Liver (tissue), 9 donors: ENCODE measurements around the gene C10orf67. TPM values are rescaled to one million over a fixed set of nuclear protein-coding genes. Genes with fewer than 3 reads are reported as not detected.

Experiments
- DNase-seq: peaks from one replicate; pipeline ENCODE4 v3.0.0-alpha.2; 2017; ENCODE audit warnings: low spot score
- H3K27ac ChIP-seq, 2 donors: one replicate each; pipeline ENCODE4 v1.7.0; 2013; ENCODE audit warnings: inconsistent platforms in 2 of 2, low read length in 2 of 2, control low read depth in 1 of 2, low read depth in 1 of 2, mild to moderate bottlenecking in 1 of 2
- H3K27me3 ChIP-seq, 4 donors: one replicate each; pipeline versions ENCODE4 v1.6.1 to v1.7.0; 2013; ENCODE audit warnings: low read length in 3 of 4, inconsistent platforms in 1 of 4, mild to moderate bottlenecking in 1 of 4, moderate library complexity in 1 of 4; ENCODE audit not compliant: control insufficient read depth in 4 of 4, insufficient read depth in 4 of 4
- H3K36me3 ChIP-seq, 4 donors: one replicate each; pipeline versions ENCODE4 v1.6.1 to v1.7.0; 2013; ENCODE audit warnings: low read length in 3 of 4, mild to moderate bottlenecking in 3 of 4, low read depth in 1 of 4, moderate library complexity in 1 of 4; ENCODE audit not compliant: control insufficient read depth in 4 of 4, insufficient read depth in 3 of 4
- H3K4me1 ChIP-seq, 4 donors: one replicate each; pipeline versions ENCODE4 v1.6.1 to v1.7.0; 2013; ENCODE audit warnings: low read length in 3 of 4, mild to moderate bottlenecking in 3 of 4, moderate library complexity in 1 of 4; ENCODE audit not compliant: control insufficient read depth in 4 of 4, insufficient read depth in 4 of 4
- H3K4me3 ChIP-seq, 3 donors: one replicate each; pipeline versions ENCODE4 v1.6.1 to v1.7.0; 2013; ENCODE audit warnings: low read length in 3 of 3, control low read depth in 1 of 3, low read depth in 1 of 3, mild to moderate bottlenecking in 1 of 3
- H3K9ac ChIP-seq, 2 donors: one replicate each; pipeline ENCODE4 v1.7.0; 2013; ENCODE audit warnings: low read length in 2 of 2, mild to moderate bottlenecking in 2 of 2, moderate library complexity in 2 of 2, control low read depth in 1 of 2, low read depth in 1 of 2
- H3K9me3 ChIP-seq, 4 donors: one replicate each; pipeline versions ENCODE4 v1.6.1 to v1.7.0; 2013; ENCODE audit warnings: low read length in 3 of 4; ENCODE audit not compliant: control insufficient read depth in 4 of 4
- ATF3 ChIP-seq: IDR thresholded peaks from 2 replicates; pipeline ENCODE4 v1.6.1; 2016; ENCODE audit warnings: antibody characterized with exemption
- CTCF ChIP-seq: fragments of 150-350 bp; IDR thresholded peaks from 2 replicates; pipeline ENCODE4 v1.5.1; 2017; ENCODE audit warnings: improper control_type of control experiment, low read depth, low read length; ENCODE audit not compliant: missing input control
- EGR1 ChIP-seq, 2 donors: IDR thresholded peaks; 2 replicates each; pipeline ENCODE4 v1.6.1; 2016 to 2018; ENCODE audit warnings: antibody characterized with exemption in 2 of 2, low read depth in 2 of 2
- FOXA1 ChIP-seq: IDR thresholded peaks from 2 replicates; pipeline ENCODE4 v1.6.1; 2016; ENCODE audit warnings: antibody characterized with exemption
- FOXA2 ChIP-seq: IDR thresholded peaks from 2 replicates; pipeline ENCODE4 v1.6.1; 2016; ENCODE audit warnings: antibody characterized with exemption
- GABPA ChIP-seq, 2 donors: IDR thresholded peaks in 1 of 2; conservative IDR thresholded peaks in 1 of 2; 2 replicates each; pipeline ENCODE4 v1.6.1; 2016; ENCODE audit warnings: antibody characterized with exemption in 2 of 2, mild to moderate bottlenecking in 1 of 2, moderate library complexity in 1 of 2
- HNF4A ChIP-seq, 2 donors: conservative IDR thresholded peaks; 2 replicates each; pipeline ENCODE4 v1.6.1; 2016; ENCODE audit warnings: antibody characterized with exemption in 2 of 2, mild to moderate bottlenecking in 2 of 2
- HNF4G ChIP-seq: IDR thresholded peaks from 2 replicates; pipeline ENCODE4 v1.6.1; 2016; ENCODE audit warnings: antibody characterized with exemption
- JUND ChIP-seq, 2 donors: IDR thresholded peaks; 2 replicates each; pipeline ENCODE4 v1.6.1; 2016; ENCODE audit warnings: antibody characterized with exemption in 2 of 2
- NR2F2 ChIP-seq: IDR thresholded peaks from 2 replicates; pipeline ENCODE4 v1.6.1; 2016; ENCODE audit warnings: antibody characterized with exemption
- RAD21 ChIP-seq, 2 donors: IDR thresholded peaks; 2 replicates each; pipeline ENCODE4 v1.6.1; 2016; ENCODE audit warnings: antibody characterized with exemption in 2 of 2, mild to moderate bottlenecking in 2 of 2
- REST ChIP-seq: IDR thresholded peaks from 2 replicates; pipeline ENCODE4 v1.6.1; 2016; ENCODE audit warnings: antibody characterized with exemption, mild to moderate bottlenecking
- RXRA ChIP-seq, 2 donors: IDR thresholded peaks; 2 replicates each; pipeline ENCODE4 v1.6.1; 2017 to 2018; ENCODE audit warnings: antibody characterized with exemption in 2 of 2, mild to moderate bottlenecking in 1 of 2
- SP1 ChIP-seq: IDR thresholded peaks from 2 replicates; pipeline ENCODE4 v1.6.1; 2018; ENCODE audit warnings: antibody characterized with exemption, mild to moderate bottlenecking
- TAF1 ChIP-seq: conservative IDR thresholded peaks from 2 replicates; pipeline ENCODE4 v1.6.1; 2016; ENCODE audit warnings: antibody characterized with exemption, mild to moderate bottlenecking
- YY1 ChIP-seq: IDR thresholded peaks from 2 replicates; pipeline ENCODE4 v1.6.1; 2016; ENCODE audit warnings: antibody characterized with exemption, mild to moderate bottlenecking
- ZBTB33 ChIP-seq: IDR thresholded peaks from 2 replicates; pipeline ENCODE4 v1.6.1; 2016; ENCODE audit warnings: antibody characterized with exemption
- WGBS: extraction: QIAGEN DNeasy Blood & Tissue Kit; methylation state at CpG from one replicate; pipeline ENCODE4 v1.1.7; 2013; 5-methylcytosine and 5-hydroxymethylcytosine counted together
- polyA plus RNA-seq, 2 donors: library from polyadenylated mRNA; stranded (reverse) in 1 of 2; unstranded in 1 of 2; fragments of 200-250 nt in 1 of 2; fragments of >200 nt in 1 of 2; fragmentation: Nextera tagmentation in 1 of 2; extraction: Ambion mirVana in 1 of 2; gene quantifications; one replicate each; pipeline versions ENCODE4 v1.2.1 to v1.2.3, GENCODE V29; 2013 to 2015
- total RNA-seq, 2 donors: library from RNA; depleted of rRNA; stranded (reverse); fragments of >200 nt; gene quantifications; one replicate each; pipeline ENCODE4 v1.2.3, GENCODE V29; 2014
- TF ChIP-seq, protein P1 (sequence below): IDR thresholded peaks from 2 replicates; pipeline ENCODE4 v1.6.1; 2016; ENCODE audit warnings: antibody characterized with exemption
- donor health status: healthy.
- donor health status: healthy.
- donor health status: healthy.
- donor health status: healthy.
- donor health status: healthy.

C10orf67 gene
- total RNA-seq (not detected), polyA plus RNA-seq (under 1 TPM in 1 of 2 donors, not detected in 1; 0.02 TPM)

GRCh38 chr10:23344241-23344841 is at the start of gene C10orf67:
C10orf67 (minus strand) TSS chr10:23344797; CDS start chr10:23344774, 23 bp downstream.
- H3K4me1 ChIP-seq = peaks cover 0 to 15% (median 8%) of the 10 kb centered on the region in 4 donors
- 2% methylated on average over 31 of the region's 31 CpGs for WGBS
- H3K36me3 ChIP-seq = no peaks in the 10 kb centered on the region
- TF ChIP-seq ZBTB33 = no peak
- TF ChIP-seq HNF4G = no peak
- no peak for TF ChIP-seq RAD21 (IDR thresholded peaks at IDR 0.05)
- no peak for TF ChIP-seq JUND (IDR thresholded peaks at IDR 0.05)
- no peak for TF ChIP-seq TAF1
- no peak for TF ChIP-seq HNF4A (conservative IDR thresholded peaks at IDR 0.05)
- TF ChIP-seq, protein P1, sequence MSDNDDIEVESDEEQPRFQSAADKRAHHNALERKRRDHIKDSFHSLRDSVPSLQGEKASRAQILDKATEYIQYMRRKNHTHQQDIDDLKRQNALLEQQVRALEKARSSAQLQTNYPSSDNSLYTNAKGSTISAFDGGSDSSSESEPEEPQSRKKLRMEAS = no peak
- TF ChIP-seq EGR1 (IDR thresholded peaks at IDR 0.05; ENCODE audit: low read depth in 2 of 2) = no peak
- no peak for TF ChIP-seq NR2F2
- no peak for TF ChIP-seq FOXA2
- no peak for TF ChIP-seq YY1
- no peak for TF ChIP-seq FOXA1
- TF ChIP-seq GABPA (IDR thresholded peaks at IDR 0.05 in 1 of 2, conservative IDR thresholded peaks at IDR 0.05 in 1 of 2) = no peak
- no peak for TF ChIP-seq RXRA (IDR thresholded peaks at IDR 0.05)
- TF ChIP-seq SP1 = no peak
- TF ChIP-seq REST = no peak
- no peak for TF ChIP-seq ATF3
- TF ChIP-seq CTCF = no peak
- no peak for DNase-seq
- no peaks in the 10 kb centered on the region for H3K9me3 ChIP-seq
- no peak within 1 kb of the TSS for H3K27ac ChIP-seq
- H3K27me3 ChIP-seq = no peaks in the 10 kb centered on the region
- H3K4me3 ChIP-seq = peak within 1 kb of the TSS; percentile 20 to 61 (median 55)
- H3K9ac ChIP-seq = peak within 1 kb of the TSS in 1 of 2 donors; percentile 23
